Germinal center (tissue), 1 donor: ENCODE measurements around the gene CACNA1D.

Source experiments
- DNase-seq: peaks from one replicate; pipeline ENCODE4 v3.0.0; 2012; ENCODE audit warnings: mixed read lengths, low spot score

Gene CACNA1D

GRCh38 chr3:53787016-53787415 lies 292.6 kb downstream of the CACNA1D start:
- DNase-seq, result no peak

- no peak for DNase-seq
Observed at GRCh38 chr3:53788038-53788437, 293.6 kb downstream of the CACNA1D start.

- no peak for DNase-seq
Observed at GRCh38 chr3:53789459-53789858, 295.0 kb downstream of the CACNA1D start.

GRCh38 chr3:53790470-53790869 lies 296.1 kb downstream of the CACNA1D start:
- DNase-seq, result no peak

- no peak for DNase-seq
Observed at GRCh38 chr3:53791317-53791716, 296.9 kb downstream of the CACNA1D start.

- DNase-seq, result no peak
Observed at GRCh38 chr3:53792866-53793265, 298.5 kb downstream of the CACNA1D start.

- DNase-seq, result no peak
Observed at GRCh38 chr3:53794597-53794996, 300.2 kb downstream of the CACNA1D start.

GRCh38 chr3:53795176-53795575 lies 300.8 kb downstream of the CACNA1D start:
- no peak for DNase-seq

GRCh38 chr3:53795789-53796560 lies 301.6 kb downstream of the CACNA1D start:
- no peak for DNase-seq

GRCh38 chr3:53798144-53798543 lies 303.7 kb downstream of the CACNA1D start:
- DNase-seq, result no peak

GRCh38 chr3:53799338-53799865 lies 305.0 kb downstream of the CACNA1D start:
- DNase-seq, result no peak

GRCh38 chr3:53800041-53800906 lies 305.9 kb downstream of the CACNA1D start:
- DNase-seq, result no peak

GRCh38 chr3:53801319-53801718 lies 306.9 kb downstream of the CACNA1D start:
- DNase-seq, result no peak

- DNase-seq, result no peak
Observed at GRCh38 chr3:53802256-53802880, 308.0 kb downstream of the CACNA1D start.

GRCh38 chr3:53803124-53803815 lies 308.9 kb downstream of the CACNA1D start:
- DNase-seq, result no peak

GRCh38 chr3:53803816-53804695 lies 309.6 kb downstream of the CACNA1D start:
- DNase-seq, result no peak

GRCh38 chr3:53804697-53805462 lies 310.5 kb downstream of the CACNA1D start:
- DNase-seq, result no peak

GRCh38 chr3:53805463-53806159 lies 311.2 kb downstream of the CACNA1D start:
- DNase-seq, result no peak
